ENCODE measurements around the gene TMEM158.

Gene TMEM158

GRCh38 chr3:45204136-45204535 lies 22.0 kb downstream of the TMEM158 start:
- no peak for DNase-seq (ENCODE audit: low read depth in 2 of 2)

GRCh38 chr3:45199837-45200648 lies 26.0 kb downstream of the TMEM158 start:
- no peak for DNase-seq (ENCODE audit: low read depth in 2 of 2)

GRCh38 chr3:45198264-45199260 lies 27.5 kb downstream of the TMEM158 start:
- DNase-seq (ENCODE audit: low read depth in 2 of 2) = no peak

GRCh38 chr3:45194791-45195190 lies 31.3 kb downstream of the TMEM158 start:
- no peak for DNase-seq (ENCODE audit: low read depth in 2 of 2)

- no peak for DNase-seq (ENCODE audit: low read depth in 2 of 2)
Measured at GRCh38 chr3:45191924-45192417, 34.1 kb downstream of the TMEM158 start.

- DNase-seq (ENCODE audit: low read depth in 2 of 2) = no peak
Measured at GRCh38 chr3:45191424-45191823, 34.7 kb downstream of the TMEM158 start.

- DNase-seq (ENCODE audit: low read depth in 2 of 2) = no peak
Measured at GRCh38 chr3:45188719-45189659, 37.1 kb downstream of the TMEM158 start.

- DNase-seq (ENCODE audit: low read depth in 2 of 2) = no peak
Measured at GRCh38 chr3:45187694-45188141, 38.4 kb downstream of the TMEM158 start.

- DNase-seq (ENCODE audit: low read depth in 2 of 2) = no peak
Measured at GRCh38 chr3:45186871-45187270, 39.2 kb downstream of the TMEM158 start.

- DNase-seq (ENCODE audit: low read depth in 2 of 2) = no peak
Measured at GRCh38 chr3:45185461-45185860, 40.6 kb downstream of the TMEM158 start.

- DNase-seq (ENCODE audit: low read depth in 2 of 2) = no peak
Measured at GRCh38 chr3:45185052-45185451, 41.0 kb downstream of the TMEM158 start.

- no peak for DNase-seq (ENCODE audit: low read depth in 2 of 2)
Measured at GRCh38 chr3:45183872-45184262, 42.2 kb downstream of the TMEM158 start.

GRCh38 chr3:45182915-45183871 lies 42.9 kb downstream of the TMEM158 start:
- DNase-seq (ENCODE audit: low read depth in 2 of 2) = no peak

- no peak for DNase-seq (ENCODE audit: low read depth in 2 of 2)
Measured at GRCh38 chr3:45181496-45181895, 44.6 kb downstream of the TMEM158 start.

- DNase-seq (ENCODE audit: low read depth in 2 of 2) = no peak
Measured at GRCh38 chr3:45180899-45181298, 45.2 kb downstream of the TMEM158 start.

GRCh38 chr3:45180051-45180450 lies 46.0 kb downstream of the TMEM158 start:
- DNase-seq (ENCODE audit: low read depth in 2 of 2) = no peak

GRCh38 chr3:45179163-45179562 lies 46.9 kb downstream of the TMEM158 start:
- no peak for DNase-seq (ENCODE audit: low read depth in 2 of 2)

- no peak for DNase-seq (ENCODE audit: low read depth in 2 of 2)
Measured at GRCh38 chr3:45178183-45179023, 47.7 kb downstream of the TMEM158 start.

GRCh38 chr3:45176912-45177311 lies 49.2 kb downstream of the TMEM158 start:
- DNase-seq (ENCODE audit: low read depth in 2 of 2) = no peak
